GM18517 (cell line): ENCODE measurements around the gene KIAA1586.

Source experiments
- ATAC-seq: cut with Tn5 transposase; IDR thresholded peaks from one replicate; pipeline ENCODE4 v1.9.1; 2021; ENCODE audit warnings: mild to moderate bottlenecking, moderate library complexity; ENCODE audit not compliant: unreplicated experiment

Gene KIAA1586

GRCh38 chr6:57102976-57103375 lies 56.5 kb downstream of the KIAA1586 start:
- no peak for ATAC-seq

GRCh38 chr6:57104336-57104735 lies 57.8 kb downstream of the KIAA1586 start:
- ATAC-seq: no peak
